ENCODE measurements around the gene IGSF9. TPM values are rescaled to one million over a fixed set of nuclear protein-coding genes. Genes with fewer than 3 reads are reported as not detected.
A peak's percentile ranks its signal among the peaks of the same experiment; 100 is the strongest.

The IGSF9 gene
- total RNA-seq, 1 experiment from 2014 or later = 0.16 TPM

GRCh38 chr1:159929155-159930051, 16.0 kb downstream of the IGSF9 start:
- no peaks in the 10 kb centered on the region for H3K9me3 ChIP-seq (replicated peaks)
- peaks cover 7% of the 10 kb centered on the region for H3K36me3 ChIP-seq
- H3K27me3 ChIP-seq (replicated peaks) = no peaks in the 10 kb centered on the region
- no peak overlapping the region for H3K4me3 ChIP-seq
- H3K4me1 ChIP-seq (replicated peaks) = peaks cover 8% of the 10 kb centered on the region
- no peak for DNase-seq (ENCODE audit: low read depth in 1 of 2, low spot score in 2 of 2)
- no peak overlapping the region for H3K27ac ChIP-seq

GRCh38 chr1:159928491-159929050, 16.8 kb downstream of the IGSF9 start:
- Histone ChIP-seq H3K4me1 (replicated peaks) (peaks cover 11% of the 10 kb centered on the region), H3K9me3 (replicated peaks) (no peaks in the 10 kb centered on the region), H3K27me3 (replicated peaks) (no peaks in the 10 kb centered on the region), H3K27ac (no peak overlapping the region), H3K36me3 (peaks cover 15% of the 10 kb centered on the region), H3K4me3 (no peak overlapping the region)
- DNase-seq (ENCODE audit: low read depth in 1 of 2, low spot score in 2 of 2) = no peak

- Histone ChIP-seq H3K27me3 (replicated peaks) (no peaks in the 10 kb centered on the region), H3K27ac (no peak overlapping the region), H3K4me3 (no peak overlapping the region), H3K4me1 (replicated peaks) (peaks cover 17% of the 10 kb centered on the region), H3K36me3 (peaks cover 22% of the 10 kb centered on the region), H3K9me3 (replicated peaks) (no peaks in the 10 kb centered on the region; the same call in 1 of the 2 replicates)
- DNase-seq (ENCODE audit: low read depth in 1 of 2, low spot score in 2 of 2) = no peak
Observed at GRCh38 chr1:159927849-159928431, 17.5 kb downstream of the IGSF9 start.

DNA sequence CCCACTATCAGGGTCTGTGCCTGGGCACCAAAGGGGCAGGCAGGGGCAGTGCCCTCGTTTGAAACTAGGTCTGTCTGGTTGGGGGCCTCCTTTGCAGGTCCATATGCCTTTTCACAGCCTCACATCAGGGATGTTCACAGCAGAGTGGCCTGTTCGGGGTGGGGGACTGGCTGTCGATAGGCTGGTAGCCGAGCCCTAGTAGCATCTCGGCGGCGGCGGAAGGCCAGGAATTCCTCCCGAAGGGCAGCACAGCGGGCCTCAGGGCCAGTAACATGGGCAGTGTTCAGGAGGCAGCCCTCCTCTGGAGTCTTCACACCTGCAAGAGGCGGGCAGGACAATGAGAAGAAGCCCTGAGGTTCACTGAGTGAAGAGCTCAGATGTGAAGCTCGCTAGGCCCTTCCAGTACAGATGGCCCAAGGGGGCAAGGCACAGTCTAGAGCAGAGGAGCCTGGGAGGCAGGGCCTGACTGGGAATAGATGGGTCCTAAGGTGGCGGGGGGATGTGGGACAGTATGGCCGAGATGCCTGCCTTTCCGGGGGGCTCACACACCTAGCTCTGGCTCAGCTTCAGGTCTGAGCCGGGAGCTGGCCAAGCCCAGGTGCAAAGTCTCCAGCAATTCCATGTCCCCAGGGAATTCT, 18.1 kb downstream of the IGSF9 start:
- Histone ChIP-seq H3K27ac (no peak overlapping the region), H3K4me1 (replicated peaks) (peaks cover 23% of the 10 kb centered on the region), H3K4me3 (no peak overlapping the region), H3K27me3 (replicated peaks) (no peaks in the 10 kb centered on the region), H3K36me3 (peaks cover 28% of the 10 kb centered on the region), H3K9me3 (replicated peaks) (no peaks in the 10 kb centered on the region; the same call in 1 of the 2 replicates)
- no peak for DNase-seq (ENCODE audit: low read depth in 1 of 2, low spot score in 2 of 2)

- Histone ChIP-seq H3K36me3 (peaks cover 44% of the 10 kb centered on the region), H3K4me3 (peak overlapping the region; percentile 64), H3K27ac (peak overlapping the region; percentile 98), H3K4me1 (replicated peaks) (peaks cover 36% of the 10 kb centered on the region), H3K27me3 (replicated peaks) (no peaks in the 10 kb centered on the region), H3K9me3 (replicated peaks) (no peaks in the 10 kb centered on the region; the same call in 1 of the 2 replicates)
- no peak for DNase-seq (ENCODE audit: low read depth in 1 of 2, low spot score in 2 of 2)
Observed at GRCh38 chr1:159925719-159926078, 19.7 kb downstream of the IGSF9 start.

GRCh38 chr1:159924791-159925718, 20.4 kb downstream of the IGSF9 start, which contains the start of gene TAGLN2:
Gene TAGLN2, minus strand, starts transcription at chr1:159925507. Its CDS starts 4,998 bp downstream, at chr1:159920509.
- Histone ChIP-seq H3K4me1 (replicated peaks) (peaks cover 36% of the 10 kb centered on the region), H3K4me3 (peak within 1 kb of the TSS; percentile 64), H3K36me3 (peaks cover 51% of the 10 kb centered on the region), H3K27me3 (replicated peaks) (no peaks in the 10 kb centered on the region), H3K27ac (peak within 1 kb of the TSS; percentile 98), H3K9me3 (replicated peaks) (no peaks in the 10 kb centered on the region; the same call in 1 of the 2 replicates)
- DNase-seq (ENCODE audit: low read depth in 1 of 2, low spot score in 2 of 2) = peak; percentile 95 to 96

- DNase-seq (ENCODE audit: low read depth in 1 of 2, low spot score in 2 of 2) = peak; percentile 94 to 97
- H3K4me1 ChIP-seq (replicated peaks) = peaks cover 36% of the 10 kb centered on the region
- no peaks in the 10 kb centered on the region for H3K27me3 ChIP-seq (replicated peaks)
- peak overlapping the region; percentile 98 for H3K27ac ChIP-seq
- H3K9me3 ChIP-seq (replicated peaks) = no peaks in the 10 kb centered on the region; the same call in 1 of the 2 replicates
- H3K36me3 ChIP-seq = peaks cover 59% of the 10 kb centered on the region
- peak overlapping the region; percentile 64 for H3K4me3 ChIP-seq
Observed at GRCh38 chr1:159924025-159924790, 21.2 kb downstream of the IGSF9 start.

- DNase-seq (ENCODE audit: low read depth in 1 of 2, low spot score in 2 of 2) = peak; percentile 91 to 93
- H3K27me3 ChIP-seq (replicated peaks) = no peaks in the 10 kb centered on the region
- H3K9me3 ChIP-seq (replicated peaks) = no peaks in the 10 kb centered on the region; the same call in 1 of the 2 replicates
- peaks cover 36% of the 10 kb centered on the region for H3K4me1 ChIP-seq (replicated peaks)
- peaks cover 67% of the 10 kb centered on the region for H3K36me3 ChIP-seq
- H3K4me3 ChIP-seq = peak overlapping the region; percentile 64
- H3K27ac ChIP-seq = peak overlapping the region; percentile 98
Observed at GRCh38 chr1:159923203-159924024, 22.0 kb downstream of the IGSF9 start.

DNA sequence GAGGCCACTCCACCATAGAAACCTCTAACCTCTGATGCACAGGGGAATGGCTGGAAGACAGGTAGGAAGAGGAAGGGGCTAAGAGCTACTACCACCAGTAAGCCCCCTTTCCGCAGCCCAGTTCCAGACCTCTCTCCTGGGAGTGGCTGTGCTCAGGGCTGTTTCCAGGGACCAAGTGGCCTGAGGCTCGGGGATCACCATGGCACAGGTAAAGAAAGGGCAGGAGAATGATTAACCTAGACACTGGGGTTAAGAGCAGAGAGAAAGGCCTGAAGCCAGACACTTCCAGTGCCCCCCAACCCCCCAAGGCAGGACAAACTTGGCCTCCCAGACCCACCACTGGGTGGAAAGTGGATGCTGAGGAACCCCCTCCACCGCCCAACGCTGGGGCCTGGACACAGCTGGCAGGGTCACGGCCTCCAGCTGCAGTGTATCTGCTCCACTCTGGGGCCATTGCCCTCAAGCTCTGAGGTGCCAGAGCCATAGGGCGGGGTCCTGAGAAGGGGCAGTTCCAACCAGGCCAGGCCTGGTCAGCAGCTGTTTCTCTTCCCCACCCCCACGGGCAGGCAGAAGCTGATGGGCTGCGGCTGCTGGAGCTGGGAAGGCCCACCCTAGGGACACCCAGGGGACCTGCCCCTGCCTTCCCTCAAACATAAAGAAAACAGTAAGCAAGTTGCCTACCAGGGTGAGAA, 22.8 kb downstream of the IGSF9 start:
- Histone ChIP-seq H3K36me3 (peaks cover 73% of the 10 kb centered on the region), H3K27me3 (replicated peaks) (no peaks in the 10 kb centered on the region), H3K4me1 (replicated peaks) (peaks cover 40% of the 10 kb centered on the region), H3K4me3 (peak overlapping the region; percentile 64), H3K9me3 (replicated peaks) (no peaks in the 10 kb centered on the region; the same call in 1 of the 2 replicates), H3K27ac (peak overlapping the region; percentile 98)
- no peak for DNase-seq (ENCODE audit: low read depth in 1 of 2, low spot score in 2 of 2)

DNA sequence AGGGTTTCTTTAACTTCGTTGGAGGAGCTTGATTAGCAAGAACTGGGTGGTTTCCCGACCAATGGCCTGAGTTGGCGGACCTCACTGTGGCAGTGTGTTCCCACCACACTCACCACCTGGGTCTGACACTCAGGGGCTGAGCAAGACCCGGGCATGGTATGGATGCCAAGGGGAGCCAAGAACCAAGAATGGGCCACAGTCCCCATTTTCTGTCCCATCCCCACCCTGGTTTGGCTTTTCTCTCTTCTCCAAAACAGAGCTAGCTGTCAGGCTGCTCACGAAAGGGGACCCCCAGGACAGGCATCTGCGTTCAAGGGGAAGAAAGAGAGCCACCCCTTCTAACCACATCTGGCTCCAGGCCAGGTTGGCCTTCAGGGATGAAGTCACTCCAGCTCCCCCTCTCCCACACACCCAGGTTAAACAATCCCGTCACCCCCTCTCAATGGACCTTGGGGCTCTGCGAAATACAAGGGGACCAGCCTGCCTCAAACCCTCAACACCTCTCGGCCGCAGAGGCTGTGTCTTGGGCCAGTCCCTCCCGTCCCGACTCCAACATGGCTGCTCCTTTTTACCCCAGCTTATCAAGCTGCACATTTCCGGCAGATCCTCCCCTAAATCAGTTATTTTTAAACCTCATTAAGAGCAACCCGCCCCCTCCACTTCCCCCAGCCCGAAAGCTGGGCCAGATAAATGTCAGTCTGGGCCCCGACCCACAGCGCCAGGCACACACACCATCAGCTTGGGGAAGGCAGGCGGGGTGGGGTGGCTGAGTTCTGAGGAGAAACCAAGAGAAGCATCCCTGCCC, 23.5 kb downstream of the IGSF9 start:
- H3K4me1 ChIP-seq (replicated peaks) = peaks cover 47% of the 10 kb centered on the region
- no peaks in the 10 kb centered on the region for H3K27me3 ChIP-seq (replicated peaks)
- DNase-seq (ENCODE audit: low read depth in 1 of 2, low spot score in 2 of 2) = no peak
- peaks cover 81% of the 10 kb centered on the region for H3K36me3 ChIP-seq
- H3K27ac ChIP-seq = peak overlapping the region; percentile 98; the same call in 1 of the 2 replicates
- no peak overlapping the region for H3K4me3 ChIP-seq
- no peaks in the 10 kb centered on the region; the same call in 1 of the 2 replicates for H3K9me3 ChIP-seq (replicated peaks)

Measured in SJSA1 (cell line).